Sigmoid colon (tissue), 7 donors: ENCODE data around the gene SRXN1. TPM values are rescaled to one million over a fixed set of nuclear protein-coding genes. Genes with fewer than 3 reads are reported as not detected.
A peak's percentile ranks its signal among the peaks of the same experiment; 100 is the strongest.

Source experiments
- DNase-seq: peaks from one replicate; pipeline ENCODE4 v3.0.0-alpha.2; 2019
- H3K27ac ChIP-seq, 4 donors: fragments of 200-600 bp; sonication (generic); one replicate each; pipeline ENCODE4 v1.5.1; 2016 to 2019; ENCODE audit warnings: mild to moderate bottlenecking in 1 of 4
- H3K27me3 ChIP-seq, 3 donors: fragments of 200-600 bp; sonication (generic); one replicate each; pipeline ENCODE4 v1.5.1; 2019; ENCODE audit warnings: mild to moderate bottlenecking in 1 of 3
- H3K36me3 ChIP-seq, 4 donors: fragments of 200-600 bp; sonication (generic); one replicate each; pipeline ENCODE4 v1.5.1; 2016 to 2019
- H3K4me1 ChIP-seq, 4 donors: fragments of 200-600 bp; sonication (generic); one replicate each; pipeline ENCODE4 v1.5.1; 2017 to 2019
- H3K4me3 ChIP-seq, 4 donors: fragments of 200-600 bp; sonication (generic); one replicate each; pipeline ENCODE4 v1.5.1; 2017 to 2019; ENCODE audit warnings: mild to moderate bottlenecking in 2 of 4, moderate library complexity in 1 of 4
- H3K9me3 ChIP-seq, 4 donors: fragments of 200-600 bp in 3 of 4; sonication (generic) in 3 of 4; one replicate each; pipeline versions ENCODE4 v1.5.1 to v1.6.1; 2013 to 2019
- CTCF ChIP-seq, 4 experiments: fragments of 450-650 bp in 3 of 4; fragments of 200-600 bp in 1 of 4; IDR thresholded peaks; one replicate each; pipeline ENCODE4 v1.5.1; 2016 to 2019; ENCODE audit warnings: antibody characterized with exemption in 4 of 4, mild to moderate bottlenecking in 3 of 4, moderate library complexity in 2 of 4
- EP300 ChIP-seq, 4 donors: sonication (generic); formaldehyde crosslinking; IDR thresholded peaks; one replicate each; pipeline ENCODE4 v1.6.1; 2017; ENCODE audit warnings: antibody characterized with exemption in 4 of 4
- POLR2A ChIP-seq, 2 donors: fragments of 450-650 bp; IDR thresholded peaks; one replicate each; pipeline ENCODE4 v1.6.1; 2016; ENCODE audit warnings: antibody characterized with exemption in 2 of 2, mild to moderate bottlenecking in 2 of 2, moderate library complexity in 2 of 2
- POLR2AphosphoS5 ChIP-seq, 4 donors: sonication (generic); formaldehyde crosslinking; IDR thresholded peaks; one replicate each; pipeline ENCODE4 v1.6.1; 2017; ENCODE audit warnings: antibody characterized with exemption in 4 of 4
- WGBS, 2 donors: extraction: QIAGEN DNeasy Blood & Tissue Kit; methylation state at CpG; one replicate each; pipeline ENCODE4 v1.1.7; 2013; 5-methylcytosine and 5-hydroxymethylcytosine counted together
- intact Hi-C: fragments of 100-400 bp; cut with DNase I; formaldehyde crosslinking; loops from one replicate; pipeline ENCODE4 v1.15.1; 2023
- polyA plus RNA-seq, 3 donors: library from polyadenylated mRNA; stranded (reverse); fragments of 200-250 nt; gene quantifications; one replicate each; pipeline ENCODE4 v1.2.3, GENCODE V29; 2013
- total RNA-seq, 4 donors: library from RNA; depleted of rRNA; stranded (reverse); fragments of >200 nt; gene quantifications; one replicate each; pipeline ENCODE4 v1.1.0, GENCODE V29; 2016
- donor health status: healthy with polysubstance abuse.
- donor health status: Bipolar disorder and iron deficiency.
- donor health status: healthy.

Gene SRXN1
- total and polyA plus RNA-seq, 7 donors = 16.8 to 35.6 (median 27.5) TPM

- H3K27ac ChIP-seq = no peak overlapping the region
- WGBS, 2 donors = 86 to 93% methylated on average over 6 of the region's 6 CpGs
These were observed 52.3 kb downstream of the SRXN1 start for GRCh38 chr20:600736-601135.

GRCh38 chr20:600141-600540, 52.9 kb downstream of the SRXN1 start:
- WGBS, 2 donors = 82 to 90% methylated on average over 2 of the region's 2 CpGs
- Histone ChIP-seq H3K4me1 (no peaks in the 10 kb centered on the region), H3K4me3 (no peak overlapping the region), H3K27me3 (peaks cover 0 to 6% (median 0%) of the 10 kb centered on the region in 3 donors), H3K9me3 (no peaks in the 10 kb centered on the region), H3K27ac (no peak overlapping the region), H3K36me3 (no peaks in the 10 kb centered on the region)
- TF ChIP-seq POLR2A (IDR thresholded peaks at IDR 0.05) (no peak), CTCF (IDR thresholded peaks at IDR 0.05) (no peak), EP300 (IDR thresholded peaks at IDR 0.05) (no peak), POLR2AphosphoS5 (IDR thresholded peaks at IDR 0.05) (no peak)
- intact Hi-C loops = no loop called here
- peak; percentile 14 for DNase-seq

More at GRCh38 chr20:600736-601135, 52.3 kb downstream of the SRXN1 start:
- peaks cover 0 to 1% (median 0%) of the 10 kb centered on the region in 3 donors for H3K27me3 ChIP-seq
- DNase-seq = no peak
- no peaks in the 10 kb centered on the region for H3K9me3 ChIP-seq
- no peak for TF ChIP-seq EP300 (IDR thresholded peaks at IDR 0.05)
- TF ChIP-seq POLR2A (IDR thresholded peaks at IDR 0.05) = no peak
- TF ChIP-seq POLR2AphosphoS5 (IDR thresholded peaks at IDR 0.05) = no peak
- no peak for TF ChIP-seq CTCF (IDR thresholded peaks at IDR 0.05)
- H3K36me3 ChIP-seq = no peaks in the 10 kb centered on the region
- intact Hi-C loops = no loop called here
- no peak overlapping the region for H3K4me3 ChIP-seq
- H3K4me1 ChIP-seq = no peaks in the 10 kb centered on the region

GRCh38 chr20:598133-598850, 54.7 kb downstream of the SRXN1 start:
- Histone ChIP-seq H3K27ac (no peak overlapping the region), H3K36me3 (no peaks in the 10 kb centered on the region), H3K27me3 (peaks cover 0 to 12% (median 0%) of the 10 kb centered on the region in 3 donors), H3K4me3 (no peak overlapping the region), H3K4me1 (no peaks in the 10 kb centered on the region), H3K9me3 (no peaks in the 10 kb centered on the region)
- WGBS, 2 donors = 80 to 87% methylated on average over 13 of the region's 13 CpGs
- peak; percentile 54 for DNase-seq
- TF ChIP-seq POLR2AphosphoS5 (IDR thresholded peaks at IDR 0.05) (no peak), POLR2A (IDR thresholded peaks at IDR 0.05) (no peak), CTCF (IDR thresholded peaks at IDR 0.05) (no peak), EP300 (IDR thresholded peaks at IDR 0.05) (no peak)
- intact Hi-C loops = no loop called here

- Histone ChIP-seq H3K9me3 (no peaks in the 10 kb centered on the region), H3K4me3 (no peak overlapping the region), H3K4me1 (no peaks in the 10 kb centered on the region), H3K27ac (no peak overlapping the region), H3K27me3 (peaks cover 0 to 12% (median 0%) of the 10 kb centered on the region in 3 donors), H3K36me3 (no peaks in the 10 kb centered on the region)
- intact Hi-C loops = no loop called here
- DNase-seq = peak; percentile 33
- 89 to 96% methylated on average over 2 of the region's 2 CpGs for WGBS, 2 donors
- TF ChIP-seq CTCF (IDR thresholded peaks at IDR 0.05) (no peak), EP300 (IDR thresholded peaks at IDR 0.05) (no peak), POLR2A (IDR thresholded peaks at IDR 0.05) (no peak), POLR2AphosphoS5 (IDR thresholded peaks at IDR 0.05) (no peak)
These were observed 55.4 kb downstream of the SRXN1 start for GRCh38 chr20:597560-597959.

Other genes starting within 250 kb of the SRXN1 start
- 10 to 100 TPM; 60.7 to 77.5 (median 65.1) TPM for gene RBCK1, start 244.9 kb downstream of the SRXN1 start, total RNA-seq
- 100 to 1,000 TPM in 1 of 3 donors, 10 to 100 TPM in 2; 87.7 to 197 (median 99.0) TPM for gene RBCK1, start 244.9 kb downstream of the SRXN1 start, polyA plus RNA-seq
- 10 to 100 TPM; 32.6 to 42.9 (median 35.3) TPM for gene TBC1D20, start 190.7 kb downstream of the SRXN1 start, total RNA-seq
- 10 to 100 TPM; 16.8 to 22.2 (median 20.6) TPM for gene TBC1D20, start 190.7 kb downstream of the SRXN1 start, polyA plus RNA-seq
- 10 to 100 TPM; 51.5 to 77.1 (median 65.9) TPM for gene CSNK2A1, start 109.4 kb downstream of the SRXN1 start, total RNA-seq
- 10 to 100 TPM; 33.0 to 44.0 (median 40.5) TPM for gene CSNK2A1, start 109.4 kb downstream of the SRXN1 start, polyA plus RNA-seq
- under 1 TPM in 2 of 4 donors, not detected in 2; 0.36 to 0.66 TPM for gene TCF15, start 42.9 kb downstream of the SRXN1 start, total RNA-seq
- under 1 TPM in 1 of 3 donors, not detected in 2; 0.20 TPM for gene TCF15, start 42.9 kb downstream of the SRXN1 start, polyA plus RNA-seq
- not detected for gene SCRT2, start 22.6 kb upstream of the SRXN1 start, total RNA-seq
- not detected for gene SCRT2, start 22.6 kb upstream of the SRXN1 start, polyA plus RNA-seq
- under 1 TPM in 2 of 4 donors, not detected in 2; 0.16 to 0.36 TPM for gene SLC52A3, start 115.3 kb upstream of the SRXN1 start, total RNA-seq
- 10 to 100 TPM in 1 of 3 donors, 1 to 10 TPM in 2; 3.0 to 15.1 (median 5.3) TPM for gene SLC52A3, start 115.3 kb upstream of the SRXN1 start, polyA plus RNA-seq
- 1 to 10 TPM in 2 of 4 donors, under 1 TPM in 2; 0.55 to 2.5 (median 1.6) TPM for gene FAM110A, start 180.5 kb upstream of the SRXN1 start, total RNA-seq
- gene FAM110A, start 180.5 kb upstream of the SRXN1 start, polyA plus RNA-seq = 10 to 100 TPM in 1 of 3 donors, 1 to 10 TPM in 2; 3.6 to 10.7 (median 6.7) TPM